ENCODE results near the gene TGFBR3L. TPM values are rescaled to one million over a fixed set of nuclear protein-coding genes. Genes with fewer than 3 reads are reported as not detected.

Gene TGFBR3L
- total RNA-seq: 1.7 and 3.1 TPM in 2 replicates

GRCh38 chr19:7914598-7915045 is at the start of gene TGFBR3L:
TSS of gene TGFBR3L (plus strand) at chr19:7914830.

GRCh38 chr19:7874076-7874896 is 40.3 kb upstream of the TGFBR3L start, which contains the start of gene PRR36:
TSS of gene PRR36 (minus strand) at chr19:7874390. CDS start at chr19:7873689, 701 bp downstream.

GRCh38 chr19:7888145-7888825 is 26.3 kb upstream of the TGFBR3L start, which contains the start of gene LRRC8E:
TSS of gene LRRC8E (plus strand) at chr19:7888510. CDS start at chr19:7895604, 7,094 bp downstream.

GRCh38 chr19:7903244-7904073 is 11.2 kb upstream of the TGFBR3L start, which contains the start of gene MAP2K7:
TSS of gene MAP2K7 (plus strand) at chr19:7903877. CDS start at chr19:7903945, 68 bp downstream.

GRCh38 chr19:7919610-7920518 is 5.2 kb downstream of the TGFBR3L start, which contains the start of gene SNAPC2:
TSS of gene SNAPC2 (plus strand) at chr19:7920338. CDS start at chr19:7920367, 29 bp downstream.

GRCh38 chr19:7926021-7926726 is 11.5 kb downstream of the TGFBR3L start, which contains the start of gene CTXN1:
TSS of gene CTXN1 (minus strand) at chr19:7926135. CDS start at chr19:7925538, 597 bp downstream.

GRCh38 chr19:7943444-7944176 is 29.0 kb downstream of the TGFBR3L start, which contains the start of gene TIMM44:
TSS of gene TIMM44 (minus strand) at chr19:7943666. CDS start at chr19:7943651, 15 bp downstream.

Other genes with a start within 250 kb of the TGFBR3L start
- not detected in 2 replicates for gene RETN, start 245.8 kb upstream of the TGFBR3L start, total RNA-seq
- not detected in 2 replicates for gene MCEMP1, start 237.7 kb upstream of the TGFBR3L start, total RNA-seq
- 42.8 and 84.9 TPM in 2 replicates for gene TRAPPC5, start 234.0 kb upstream of the TGFBR3L start, total RNA-seq
- gene FCER2, start 212.7 kb upstream of the TGFBR3L start, total RNA-seq: not detected in 2 replicates
- not detected in 2 replicates for gene CLEC4G, start 182.7 kb upstream of the TGFBR3L start, total RNA-seq
- gene CD209, start 167.3 kb upstream of the TGFBR3L start, total RNA-seq: not detected in 2 replicates
- gene CLEC4M, start 151.6 kb upstream of the TGFBR3L start, total RNA-seq: 0.19 and 0.28 TPM in 2 replicates
- gene EVI5L, start 84.6 kb upstream of the TGFBR3L start, total RNA-seq: 17.2 and 17.3 TPM in 2 replicates
- under 0.01 TPM in 1 of 2 replicates, not detected in the other for gene PRR36, start 40.4 kb upstream of the TGFBR3L start, total RNA-seq
- gene LRRC8E, start 26.3 kb upstream of the TGFBR3L start, total RNA-seq: 2.3 and 2.8 TPM in 2 replicates
- gene MAP2K7, start 11.0 kb upstream of the TGFBR3L start, total RNA-seq: 8.2 and 9.2 TPM in 2 replicates
- gene SNAPC2, start 5.5 kb downstream of the TGFBR3L start, total RNA-seq: 12.1 and 19.6 TPM in 2 replicates
- 1.2 and 1.4 TPM in 2 replicates for gene CTXN1, start 11.3 kb downstream of the TGFBR3L start, total RNA-seq
- gene TIMM44, start 28.8 kb downstream of the TGFBR3L start, total RNA-seq: 43.4 and 55.2 TPM in 2 replicates
- 24.2 and 41.4 TPM in 2 replicates for gene ELAVL1, start 90.8 kb downstream of the TGFBR3L start, total RNA-seq
- not detected in 2 replicates for gene CCL25, start 137.9 kb downstream of the TGFBR3L start, total RNA-seq
- under 0.01 TPM in 1 of 2 replicates, not detected in the other for gene FBN3, start 234.8 kb downstream of the TGFBR3L start, total RNA-seq